Measurements from ENCODE around the gene GAD1.

Gene GAD1

DNA sequence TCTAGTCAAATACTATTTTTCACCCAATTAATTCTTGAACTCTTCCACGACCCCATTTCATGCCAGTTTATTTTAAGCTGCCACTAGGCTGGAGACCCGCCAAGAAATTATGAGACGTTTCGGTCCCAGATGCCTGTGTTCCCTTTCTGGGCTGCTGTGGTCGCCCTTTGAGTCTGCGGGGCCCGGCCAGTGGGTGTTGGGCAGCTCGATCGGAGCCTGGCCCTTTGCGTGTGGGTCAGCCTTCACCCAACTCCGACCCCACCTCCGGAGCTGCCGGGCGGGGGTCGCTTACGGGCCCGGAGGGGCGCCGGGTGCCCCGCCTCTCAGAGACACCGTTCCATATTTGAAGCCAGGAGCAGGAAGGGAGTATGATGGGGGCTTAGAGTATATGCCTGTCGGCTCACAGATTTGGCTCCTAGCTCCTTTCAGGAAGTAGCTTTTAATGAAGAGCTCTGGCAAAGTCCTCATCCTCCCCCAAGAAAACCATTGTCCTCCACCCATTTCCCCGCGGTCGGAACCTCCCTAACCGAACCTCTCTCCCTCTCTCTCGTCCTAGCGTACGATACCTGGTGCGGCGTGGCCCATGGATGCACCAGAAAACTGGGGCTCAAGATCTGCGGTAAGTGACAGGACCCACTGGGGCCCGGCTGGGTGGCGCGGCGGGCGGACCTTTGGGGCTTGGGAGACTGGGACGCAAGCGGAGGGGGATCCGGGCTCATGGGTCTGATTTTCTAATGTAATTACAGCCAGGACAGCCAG is 5.0 kb downstream of the GAD1 start:
- no peak for DNase-seq (ENCODE audit: low read depth)
- no peak overlapping the region for H3K4me3 ChIP-seq (ENCODE audit: low read depth, low read length)
- TF ChIP-seq, protein P1, sequence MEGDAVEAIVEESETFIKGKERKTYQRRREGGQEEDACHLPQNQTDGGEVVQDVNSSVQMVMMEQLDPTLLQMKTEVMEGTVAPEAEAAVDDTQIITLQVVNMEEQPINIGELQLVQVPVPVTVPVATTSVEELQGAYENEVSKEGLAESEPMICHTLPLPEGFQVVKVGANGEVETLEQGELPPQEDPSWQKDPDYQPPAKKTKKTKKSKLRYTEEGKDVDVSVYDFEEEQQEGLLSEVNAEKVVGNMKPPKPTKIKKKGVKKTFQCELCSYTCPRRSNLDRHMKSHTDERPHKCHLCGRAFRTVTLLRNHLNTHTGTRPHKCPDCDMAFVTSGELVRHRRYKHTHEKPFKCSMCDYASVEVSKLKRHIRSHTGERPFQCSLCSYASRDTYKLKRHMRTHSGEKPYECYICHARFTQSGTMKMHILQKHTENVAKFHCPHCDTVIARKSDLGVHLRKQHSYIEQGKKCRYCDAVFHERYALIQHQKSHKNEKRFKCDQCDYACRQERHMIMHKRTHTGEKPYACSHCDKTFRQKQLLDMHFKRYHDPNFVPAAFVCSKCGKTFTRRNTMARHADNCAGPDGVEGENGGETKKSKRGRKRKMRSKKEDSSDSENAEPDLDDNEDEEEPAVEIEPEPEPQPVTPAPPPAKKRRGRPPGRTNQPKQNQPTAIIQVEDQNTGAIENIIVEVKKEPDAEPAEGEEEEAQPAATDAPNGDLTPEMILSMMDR (IDR thresholded peaks at IDR 0.05; ENCODE audit: insufficient read depth, low read depth, low read length, missing control alignments) = no peak

DNA sequence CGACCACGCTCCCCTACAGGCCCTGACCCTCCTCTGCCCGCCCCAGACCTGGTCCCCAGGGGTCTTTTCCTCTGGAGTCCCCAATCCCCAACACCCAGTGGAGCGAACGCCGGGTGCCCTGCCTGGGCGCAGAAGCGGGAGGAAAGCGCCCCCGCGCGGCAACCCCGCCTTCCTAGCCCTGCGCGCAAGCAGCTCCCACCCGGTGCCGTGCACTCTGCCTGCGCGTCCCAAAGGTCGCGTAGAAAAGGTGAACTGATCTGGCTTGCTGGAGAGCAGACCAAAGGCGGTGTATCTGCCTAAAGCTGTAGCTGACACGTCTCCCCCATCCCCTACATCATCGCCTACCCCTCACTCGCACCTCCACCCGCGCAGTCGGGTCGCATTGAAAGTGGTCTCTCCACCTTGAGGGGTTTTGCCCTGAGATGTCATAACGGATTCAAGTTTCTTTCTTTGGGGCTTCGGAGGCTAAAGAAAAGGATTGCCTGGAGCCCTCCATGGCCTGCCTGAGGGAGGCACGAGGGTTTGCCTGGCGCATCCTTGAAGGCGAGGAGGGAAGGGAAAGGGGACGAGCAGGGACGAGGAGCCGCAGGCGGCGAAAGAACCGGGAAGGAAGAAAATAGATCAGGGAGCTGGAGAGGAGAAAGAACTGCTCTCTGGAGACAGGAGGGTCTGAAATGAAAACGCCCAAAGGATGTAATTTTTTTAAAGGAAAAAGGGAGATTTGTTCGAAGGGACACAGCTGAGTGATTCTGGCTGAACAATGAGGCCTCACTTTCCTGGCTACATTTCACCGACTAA is 5.8 kb downstream of the GAD1 start:
- TF ChIP-seq, protein P1 (IDR thresholded peaks at IDR 0.05; ENCODE audit: insufficient read depth, low read depth, low read length, missing control alignments) = peak; percentile 2
- DNase-seq (ENCODE audit: low read depth) = no peak
- H3K4me3 ChIP-seq (ENCODE audit: low read depth, low read length) = no peak overlapping the region

DNA sequence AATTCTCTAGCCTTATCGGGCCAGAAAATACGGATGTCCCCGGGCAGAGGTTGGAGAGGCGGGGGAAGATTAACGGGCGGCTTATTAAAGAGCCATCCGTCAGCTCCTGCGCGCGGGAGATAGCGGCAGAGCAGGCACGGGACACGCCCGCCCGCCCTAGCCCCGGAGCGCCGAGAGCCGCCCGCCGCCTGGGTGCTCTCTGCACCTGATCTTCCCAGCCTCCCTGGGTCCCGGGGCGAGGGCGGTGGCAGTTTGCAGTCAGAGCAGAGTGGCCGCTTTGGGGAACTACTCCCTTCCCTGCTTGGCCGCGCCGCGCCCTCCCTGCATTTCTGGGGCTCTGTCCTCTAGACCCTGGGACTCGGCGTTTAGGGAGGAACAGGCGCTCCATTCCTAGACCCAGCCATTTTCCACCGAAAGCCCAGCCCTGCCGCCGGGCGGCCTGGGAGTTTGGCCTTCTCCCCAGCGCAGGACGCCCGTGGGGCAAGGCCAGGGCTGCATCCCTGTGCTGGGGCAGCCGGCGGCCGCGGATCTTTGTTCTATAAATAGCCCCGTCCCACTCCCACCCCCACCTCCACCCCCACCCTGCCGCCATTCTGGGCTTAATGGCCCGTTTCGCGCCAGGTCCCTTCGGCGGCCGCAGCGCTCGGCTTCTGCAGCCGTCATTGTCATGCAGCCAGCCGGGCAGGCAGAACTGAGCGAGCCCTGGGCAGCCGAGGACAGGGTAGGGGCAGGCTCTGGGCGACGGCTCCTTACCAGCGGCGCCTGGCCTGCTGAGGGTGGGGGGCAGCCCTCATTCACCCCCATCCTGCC is 6.6 kb downstream of the GAD1 start:
- no peak overlapping the region for H3K4me3 ChIP-seq (ENCODE audit: low read depth, low read length)
- DNase-seq (ENCODE audit: low read depth) = no peak

DNA sequence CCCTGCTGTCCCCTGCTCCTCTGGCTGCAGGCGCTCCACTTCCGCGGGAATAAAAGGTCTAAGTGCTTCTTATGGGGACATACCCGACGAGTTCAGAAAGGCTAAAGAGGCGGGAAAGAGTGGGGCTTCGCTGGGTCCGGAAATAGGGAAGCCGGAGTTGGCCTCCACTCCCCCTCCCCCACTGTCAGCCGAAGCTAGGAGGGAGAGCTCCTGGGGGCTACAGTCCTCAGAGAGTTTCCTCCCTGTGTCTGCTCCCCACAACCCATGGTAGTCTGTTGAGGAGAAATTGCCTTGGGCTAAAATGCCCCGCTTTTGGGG is 7.2 kb downstream of the GAD1 start:
- no peak for DNase-seq (ENCODE audit: low read depth)
- TF ChIP-seq, protein P1 (IDR thresholded peaks at IDR 0.05; ENCODE audit: insufficient read depth, low read depth, low read length, missing control alignments) = no peak
- H3K4me3 ChIP-seq (ENCODE audit: low read depth, low read length) = no peak overlapping the region

More for the DNA sequence above, 6.6 kb downstream of the GAD1 start:
- TF ChIP-seq, protein P1 (IDR thresholded peaks at IDR 0.05; ENCODE audit: insufficient read depth, low read depth, low read length, missing control alignments) = no peak

DNA sequence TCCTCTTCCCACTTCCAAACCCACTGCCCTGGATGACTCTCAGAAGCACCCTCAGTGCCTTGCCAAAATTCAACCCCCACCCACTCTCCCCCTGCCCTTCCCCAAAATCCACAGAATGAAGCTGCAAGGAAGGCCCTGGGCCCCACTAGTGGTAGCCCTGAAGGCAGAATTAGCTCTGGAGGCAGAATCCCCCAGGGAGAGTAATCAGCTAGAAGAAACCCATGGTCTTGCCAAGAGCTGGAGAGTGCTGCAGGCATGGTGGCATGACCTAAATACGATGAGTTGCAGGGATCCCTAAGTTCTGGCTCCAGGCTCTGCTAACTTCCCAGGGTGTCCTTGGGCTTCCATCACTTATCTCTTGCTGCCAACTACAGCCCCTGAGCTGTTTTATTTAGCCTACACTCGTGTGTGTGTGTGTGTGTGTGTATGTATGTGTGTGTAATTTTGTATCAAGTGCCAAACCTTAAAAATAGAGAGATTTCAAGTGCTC is 7.9 kb downstream of the GAD1 start:
- TF ChIP-seq, protein P1 (IDR thresholded peaks at IDR 0.05; ENCODE audit: insufficient read depth, low read depth, low read length, missing control alignments) = no peak
- no peak overlapping the region for H3K4me3 ChIP-seq (ENCODE audit: low read depth, low read length)
- no peak for DNase-seq (ENCODE audit: low read depth)

DNA sequence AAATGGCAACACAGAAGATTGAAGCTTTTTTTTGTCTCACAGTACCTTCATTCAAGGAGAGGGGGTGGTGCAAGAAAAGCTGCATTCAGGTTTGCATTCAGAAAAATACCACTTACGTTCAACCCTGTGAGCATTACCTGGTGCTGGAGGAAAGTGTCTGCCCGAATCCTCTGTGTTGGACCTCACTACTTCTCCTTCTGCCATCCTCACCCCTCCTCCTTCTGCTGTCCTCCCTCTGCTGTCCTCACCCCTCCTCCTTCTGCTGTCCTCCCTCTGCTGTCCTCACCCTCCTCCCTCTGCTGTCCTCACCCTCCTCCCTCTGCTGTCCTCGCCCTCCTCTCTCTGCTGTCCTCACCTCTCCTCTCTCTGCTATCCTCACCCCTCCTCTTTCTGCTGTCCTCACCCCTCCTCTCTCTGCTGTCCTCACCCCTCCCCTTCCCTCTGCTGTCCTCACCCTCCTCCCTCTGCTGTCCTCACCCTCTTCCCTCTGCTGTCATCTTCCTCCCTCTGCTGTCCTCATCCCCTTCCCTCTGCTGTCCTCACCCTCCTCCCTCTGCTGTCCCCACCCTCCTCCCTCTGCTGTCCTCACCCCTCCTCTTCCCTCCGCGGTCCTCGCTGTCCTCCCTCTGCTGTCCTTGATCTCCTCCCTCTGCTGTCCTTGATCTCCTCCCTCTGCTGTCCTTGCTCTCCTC is 11.3 kb downstream of the GAD1 start:
- TF ChIP-seq, protein P1 (IDR thresholded peaks at IDR 0.05; ENCODE audit: insufficient read depth, low read depth, low read length, missing control alignments) = no peak

More for the DNA sequence above, 11.3 kb downstream of the GAD1 start:
- DNase-seq (ENCODE audit: low read depth) = no peak
- no peak overlapping the region for H3K4me3 ChIP-seq (ENCODE audit: low read depth, low read length)
